ENCODE data around the gene DDX10. TPM values are rescaled to one million over a fixed set of nuclear protein-coding genes. Genes with fewer than 3 reads are reported as not detected.
"Not testable (repeated sequence)": the region's sequence is repeated elsewhere in the genome, so short reads cannot be mapped to it uniquely, and the experiment has no call there.

Gene DDX10
- polyA plus RNA-seq, 12 donors, result 21.3 to 41.7 (median 24.5) TPM; not detected in 1

GRCh38 chr11:108713076-108713790 is 48.4 kb downstream of the DDX10 start:
- DNase-seq, result no peak

- no peak for DNase-seq
These were observed 50.4 kb downstream of the DDX10 start for GRCh38 chr11:108715239-108715638.

GRCh38 chr11:108718466-108718865 is 53.6 kb downstream of the DDX10 start:
- DNase-seq, result no peak

- DNase-seq, result no peak
These were observed 60.3 kb downstream of the DDX10 start for GRCh38 chr11:108724974-108725689.

GRCh38 chr11:108726077-108726800 is 61.4 kb downstream of the DDX10 start:
- DNase-seq, result no peak

GRCh38 chr11:108727665-108728064 is 62.8 kb downstream of the DDX10 start:
- no peak for DNase-seq

GRCh38 chr11:108729227-108729871 is 64.5 kb downstream of the DDX10 start:
- DNase-seq, result no peak

- DNase-seq, result no peak
These were observed 67.5 kb downstream of the DDX10 start for GRCh38 chr11:108732395-108732794.

GRCh38 chr11:108733479-108734116 is 68.7 kb downstream of the DDX10 start:
- no peak for DNase-seq

GRCh38 chr11:108734283-108734682 is 69.4 kb downstream of the DDX10 start:
- no peak for DNase-seq

GRCh38 chr11:108734956-108735559 is 70.2 kb downstream of the DDX10 start:
- no peak for DNase-seq

- DNase-seq, result not testable (repeated sequence)
These were observed 75.3 kb downstream of the DDX10 start for GRCh38 chr11:108740132-108740531.

GRCh38 chr11:108743851-108744250 is 79.0 kb downstream of the DDX10 start:
- DNase-seq, result no peak

GRCh38 chr11:108748968-108749367 is 84.1 kb downstream of the DDX10 start:
- DNase-seq, result no peak

GRCh38 chr11:108751444-108751843 is 86.6 kb downstream of the DDX10 start:
- no peak for DNase-seq

GRCh38 chr11:108752297-108752751 is 87.5 kb downstream of the DDX10 start:
- no peak for DNase-seq

GRCh38 chr11:108754901-108755625 is 90.2 kb downstream of the DDX10 start:
- peak; percentile 59 for DNase-seq

GRCh38 chr11:108757630-108758029 is 92.8 kb downstream of the DDX10 start:
- no peak for DNase-seq

- no peak for DNase-seq
These were observed 93.6 kb downstream of the DDX10 start for GRCh38 chr11:108758458-108758857.

- no peak for DNase-seq
These were observed 101.8 kb downstream of the DDX10 start for GRCh38 chr11:108766596-108767173.
